Measurements from ENCODE around the gene TRPV5. TPM values are rescaled to one million over a fixed set of nuclear protein-coding genes. Genes with fewer than 3 reads are reported as not detected.

The TRPV5 gene
- total and polyA plus RNA-seq, 4 donors = under 0.01 to 0.23 TPM; not detected in 2

GRCh38 chr7:142962991-142963390, 29.4 kb upstream of the TRPV5 start:
- no peak overlapping the region for H3K27ac ChIP-seq (ENCODE audit: low read depth in 1 of 2, low read length in 2 of 2)
- WGBS = 44% methylated on average over 1 of the region's 1 CpG
- H3K9me3 ChIP-seq (ENCODE audit: control insufficient read depth in 4 of 4, low read length in 3 of 4) = no peaks in the 10 kb centered on the region
- no peak overlapping the region for H3K4me3 ChIP-seq (ENCODE audit: low read depth in 1 of 3, low read length in 3 of 3)
- peaks cover 0 to 3% (median 0%) of the 10 kb centered on the region in 4 donors for H3K27me3 ChIP-seq (ENCODE audit: control insufficient read depth in 4 of 4, insufficient read depth in 4 of 4, low read length in 3 of 4)
- H3K4me1 ChIP-seq (ENCODE audit: control insufficient read depth in 4 of 4, insufficient read depth in 4 of 4, low read length in 3 of 4) = no peaks in the 10 kb centered on the region
- no peak for DNase-seq (ENCODE audit: low spot score)
- TF ChIP-seq GABPA (IDR thresholded peaks at IDR 0.05 in 1 of 2, conservative IDR thresholded peaks at IDR 0.05 in 1 of 2) = no peak
- TF ChIP-seq HNF4A (conservative IDR thresholded peaks at IDR 0.05) = no peak
- TF ChIP-seq REST (IDR thresholded peaks at IDR 0.05) = no peak
- TF ChIP-seq, protein P1, sequence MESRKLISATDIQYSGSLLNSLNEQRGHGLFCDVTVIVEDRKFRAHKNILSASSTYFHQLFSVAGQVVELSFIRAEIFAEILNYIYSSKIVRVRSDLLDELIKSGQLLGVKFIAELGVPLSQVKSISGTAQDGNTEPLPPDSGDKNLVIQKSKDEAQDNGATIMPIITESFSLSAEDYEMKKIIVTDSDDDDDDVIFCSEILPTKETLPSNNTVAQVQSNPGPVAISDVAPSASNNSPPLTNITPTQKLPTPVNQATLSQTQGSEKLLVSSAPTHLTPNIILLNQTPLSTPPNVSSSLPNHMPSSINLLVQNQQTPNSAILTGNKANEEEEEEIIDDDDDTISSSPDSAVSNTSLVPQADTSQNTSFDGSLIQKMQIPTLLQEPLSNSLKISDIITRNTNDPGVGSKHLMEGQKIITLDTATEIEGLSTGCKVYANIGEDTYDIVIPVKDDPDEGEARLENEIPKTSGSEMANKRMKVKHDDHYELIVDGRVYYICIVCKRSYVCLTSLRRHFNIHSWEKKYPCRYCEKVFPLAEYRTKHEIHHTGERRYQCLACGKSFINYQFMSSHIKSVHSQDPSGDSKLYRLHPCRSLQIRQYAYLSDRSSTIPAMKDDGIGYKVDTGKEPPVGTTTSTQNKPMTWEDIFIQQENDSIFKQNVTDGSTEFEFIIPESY (IDR thresholded peaks at IDR 0.05) = no peak
- no peak for TF ChIP-seq CTCF (IDR thresholded peaks at IDR 0.05; ENCODE audit: low read depth, low read length, missing input control)
- TF ChIP-seq TAF1 (conservative IDR thresholded peaks at IDR 0.05) = no peak
- no peak for TF ChIP-seq RAD21 (IDR thresholded peaks at IDR 0.05)
- no peak for TF ChIP-seq HNF4G (IDR thresholded peaks at IDR 0.05)
- no peak for TF ChIP-seq NR2F2 (IDR thresholded peaks at IDR 0.05)
- TF ChIP-seq SP1 (IDR thresholded peaks at IDR 0.05) = no peak
- no peak for TF ChIP-seq FOXA1 (IDR thresholded peaks at IDR 0.05)
- no peak for TF ChIP-seq MAX (IDR thresholded peaks at IDR 0.05)
- TF ChIP-seq JUND (IDR thresholded peaks at IDR 0.05) = no peak
- TF ChIP-seq EGR1 (IDR thresholded peaks at IDR 0.05; ENCODE audit: low read depth in 2 of 2) = no peak
- TF ChIP-seq RXRA (IDR thresholded peaks at IDR 0.05) = no peak
- TF ChIP-seq FOXA2 (IDR thresholded peaks at IDR 0.05) = no peak
- TF ChIP-seq, protein P2, sequence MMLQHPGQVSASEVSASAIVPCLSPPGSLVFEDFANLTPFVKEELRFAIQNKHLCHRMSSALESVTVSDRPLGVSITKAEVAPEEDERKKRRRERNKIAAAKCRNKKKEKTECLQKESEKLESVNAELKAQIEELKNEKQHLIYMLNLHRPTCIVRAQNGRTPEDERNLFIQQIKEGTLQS (IDR thresholded peaks at IDR 0.05) = no peak
- TF ChIP-seq YY1 (IDR thresholded peaks at IDR 0.05) = no peak
- no peaks in the 10 kb centered on the region for H3K36me3 ChIP-seq (ENCODE audit: control insufficient read depth in 4 of 4, insufficient read depth in 3 of 4, low read depth in 1 of 4, low read length in 3 of 4)
- H3K9ac ChIP-seq (ENCODE audit: low read depth in 1 of 2, low read length in 2 of 2) = no peak overlapping the region

Measured in liver (tissue), 9 donors.